Measurements from ENCODE around the gene OR3A2.
"Not testable (repeated sequence)": the region's sequence is repeated elsewhere in the genome, so short reads cannot be mapped to it uniquely, and the experiment has no call there.

OR3A2 gene

GRCh38 chr17:3385869-3386816 is at the start of gene OR3A2:
OR3A2 (minus strand) TSS chr17:3386308.
- no peak for DNase-seq

GRCh38 chr17:3433741-3434140 is 47.6 kb upstream of the OR3A2 start, which contains the start of gene OR1E2:
OR1E2 (minus strand) TSS chr17:3433841; CDS start chr17:3433841, 0 bp downstream.
- DNase-seq, result no peak

GRCh38 chr17:3433215-3433614 is 47.1 kb upstream of the OR3A2 start:
- peak; percentile 81 for DNase-seq

GRCh38 chr17:3418222-3418621 is 32.1 kb upstream of the OR3A2 start:
- no peak for DNase-seq

- no peak for DNase-seq
Measured at GRCh38 chr17:3415610-3416009, 29.5 kb upstream of the OR3A2 start.

GRCh38 chr17:3412216-3412615 is 26.1 kb upstream of the OR3A2 start:
- not testable (repeated sequence) for DNase-seq

- DNase-seq, result no peak
Measured at GRCh38 chr17:3411070-3411469, 25.0 kb upstream of the OR3A2 start, which contains the start of gene OR3A3. OR3A3 (plus strand) TSS chr17:3411370.

GRCh38 chr17:3403856-3404255 is 17.7 kb upstream of the OR3A2 start:
- DNase-seq, result not testable (repeated sequence)

- no peak for DNase-seq
Measured at GRCh38 chr17:3401786-3402185, 15.7 kb upstream of the OR3A2 start.

- DNase-seq, result no peak
Measured at GRCh38 chr17:3400055-3400454, 13.9 kb upstream of the OR3A2 start.

- no peak for DNase-seq
Measured at GRCh38 chr17:3398310-3398709, 12.2 kb upstream of the OR3A2 start, which contains the start of gene OR1E1. OR1E1 (minus strand) TSS chr17:3398410; CDS start chr17:3398410, 0 bp downstream.

- not testable (repeated sequence) for DNase-seq
Measured at GRCh38 chr17:3397801-3398200, 11.7 kb upstream of the OR3A2 start.

GRCh38 chr17:3389791-3390190 is 3.7 kb upstream of the OR3A2 start:
- no peak for DNase-seq

- DNase-seq, result no peak
Measured at GRCh38 chr17:3381957-3382356, 4.2 kb downstream of the OR3A2 start.

- DNase-seq, result no peak
Measured at GRCh38 chr17:3378321-3378720, 7.8 kb downstream of the OR3A2 start.

- not testable (repeated sequence) for DNase-seq
Measured at GRCh38 chr17:3371167-3371566, 14.9 kb downstream of the OR3A2 start.

GRCh38 chr17:3342782-3343181 is 43.3 kb downstream of the OR3A2 start:
- DNase-seq, result not testable (repeated sequence)

- DNase-seq, result no peak
Measured at GRCh38 chr17:3335876-3336275, 50.2 kb downstream of the OR3A2 start.

GRCh38 chr17:3318336-3318735 is 67.8 kb downstream of the OR3A2 start:
- no peak for DNase-seq

- no peak for DNase-seq
Measured at GRCh38 chr17:3316836-3317235, 69.3 kb downstream of the OR3A2 start.

GRCh38 chr17:3308603-3309002 is 77.5 kb downstream of the OR3A2 start:
- DNase-seq, result no peak

- DNase-seq, result no peak
Measured at GRCh38 chr17:3298260-3298659, 87.8 kb downstream of the OR3A2 start, which contains the start of gene OR3A1. OR3A1 (minus strand) TSS chr17:3298360; CDS start chr17:3292582, 5,778 bp downstream.

- no peak for DNase-seq
Measured at GRCh38 chr17:3295632-3296031, 90.5 kb downstream of the OR3A2 start.

- DNase-seq, result not testable (repeated sequence)
Measured at GRCh38 chr17:3293548-3293947, 92.6 kb downstream of the OR3A2 start.
